Esophagus squamous epithelium (tissue), 4 donors: ENCODE data around the gene LIMCH1.

Experiments
- POLR2A ChIP-seq, 4 donors: fragments of 450-650 bp; IDR thresholded peaks; one replicate each; pipeline ENCODE4 v1.6.1; 2017; ENCODE audit warnings: antibody characterized with exemption in 4 of 4, mild to moderate bottlenecking in 4 of 4, moderate library complexity in 3 of 4
- TF ChIP-seq, protein P1 (sequence below), 6 experiments: fragments of 450-650 bp in 4 of 6; fragments of 200-600 bp in 2 of 6; sonication (generic) in 2 of 6; IDR thresholded peaks; one replicate each; pipeline ENCODE4 v1.5.1; 2016 to 2019; ENCODE audit warnings: antibody characterized with exemption in 6 of 6, mild to moderate bottlenecking in 4 of 6, moderate library complexity in 4 of 6

- TF ChIP-seq, protein P1, sequence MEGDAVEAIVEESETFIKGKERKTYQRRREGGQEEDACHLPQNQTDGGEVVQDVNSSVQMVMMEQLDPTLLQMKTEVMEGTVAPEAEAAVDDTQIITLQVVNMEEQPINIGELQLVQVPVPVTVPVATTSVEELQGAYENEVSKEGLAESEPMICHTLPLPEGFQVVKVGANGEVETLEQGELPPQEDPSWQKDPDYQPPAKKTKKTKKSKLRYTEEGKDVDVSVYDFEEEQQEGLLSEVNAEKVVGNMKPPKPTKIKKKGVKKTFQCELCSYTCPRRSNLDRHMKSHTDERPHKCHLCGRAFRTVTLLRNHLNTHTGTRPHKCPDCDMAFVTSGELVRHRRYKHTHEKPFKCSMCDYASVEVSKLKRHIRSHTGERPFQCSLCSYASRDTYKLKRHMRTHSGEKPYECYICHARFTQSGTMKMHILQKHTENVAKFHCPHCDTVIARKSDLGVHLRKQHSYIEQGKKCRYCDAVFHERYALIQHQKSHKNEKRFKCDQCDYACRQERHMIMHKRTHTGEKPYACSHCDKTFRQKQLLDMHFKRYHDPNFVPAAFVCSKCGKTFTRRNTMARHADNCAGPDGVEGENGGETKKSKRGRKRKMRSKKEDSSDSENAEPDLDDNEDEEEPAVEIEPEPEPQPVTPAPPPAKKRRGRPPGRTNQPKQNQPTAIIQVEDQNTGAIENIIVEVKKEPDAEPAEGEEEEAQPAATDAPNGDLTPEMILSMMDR (IDR thresholded peaks at IDR 0.05): no peak
- TF ChIP-seq POLR2A (IDR thresholded peaks at IDR 0.05): no peak
Measured at GRCh38 chr4:41658163-41658562, 120.2 kb downstream of the LIMCH1 start.
